Mesenteric fat pad (tissue), 1 donor: ENCODE results near the gene BACH2. TPM values are rescaled to one million over a fixed set of nuclear protein-coding genes. Genes with fewer than 3 reads are reported as not detected.
"Not testable (repeated sequence)": the region's sequence is repeated elsewhere in the genome, so short reads cannot be mapped to it uniquely, and the experiment has no call there.

ENCODE experiments used
- DNase-seq: peaks from one replicate; pipeline ENCODE4 v3.0.0-alpha.2; 2020; ENCODE audit warnings: low spot score
- total RNA-seq: library from RNA; stranded (reverse); fragmentation: NEBNext Ultra II Directional; extraction: Animal tissue kit (Norgen Biotek cat#: 25700); gene quantifications from one replicate; pipeline ENCODE4 v1.2.1, GENCODE V29; 2021
- donor health status: DM: yes; HTN: yes; CAD: no.

The BACH2 gene
- total RNA-seq, 1 donor from 2014 or later, result 2.0 TPM

GRCh38 chr6:90076511-90077415 is 219.9 kb downstream of the BACH2 start:
- DNase-seq, result no peak

DNA sequence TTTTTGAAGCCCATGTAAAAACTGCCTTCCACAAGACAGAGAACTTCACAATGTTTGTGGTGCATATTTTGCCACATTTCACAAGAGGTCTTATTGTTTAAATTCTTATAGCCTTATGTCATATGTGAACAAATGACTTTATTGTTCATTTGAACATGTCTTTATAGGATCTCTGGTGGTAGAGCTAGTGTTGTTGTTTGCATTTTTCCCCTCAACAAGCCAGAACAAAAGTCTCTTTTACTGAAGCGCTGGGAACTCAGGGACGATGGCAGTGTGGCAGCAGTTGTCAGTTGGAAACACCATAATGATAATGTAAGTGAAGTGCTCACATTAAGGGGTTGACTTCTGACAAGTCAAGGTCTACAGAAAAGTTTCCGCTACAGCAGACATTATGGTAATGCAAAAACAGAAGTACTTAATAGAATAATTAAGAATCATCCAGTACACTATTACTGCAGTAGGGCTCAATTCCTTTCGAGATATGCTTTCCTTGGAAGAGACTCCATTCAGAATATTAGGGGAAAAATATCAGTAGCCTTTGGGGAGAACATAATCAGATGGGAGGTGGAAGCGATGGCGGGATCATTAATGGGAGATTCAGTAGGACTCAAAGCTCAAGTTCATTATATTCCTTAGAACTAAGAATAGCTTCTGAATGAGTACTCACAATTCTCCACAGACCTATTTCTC is 222.3 kb downstream of the BACH2 start:
- no peak for DNase-seq

DNA sequence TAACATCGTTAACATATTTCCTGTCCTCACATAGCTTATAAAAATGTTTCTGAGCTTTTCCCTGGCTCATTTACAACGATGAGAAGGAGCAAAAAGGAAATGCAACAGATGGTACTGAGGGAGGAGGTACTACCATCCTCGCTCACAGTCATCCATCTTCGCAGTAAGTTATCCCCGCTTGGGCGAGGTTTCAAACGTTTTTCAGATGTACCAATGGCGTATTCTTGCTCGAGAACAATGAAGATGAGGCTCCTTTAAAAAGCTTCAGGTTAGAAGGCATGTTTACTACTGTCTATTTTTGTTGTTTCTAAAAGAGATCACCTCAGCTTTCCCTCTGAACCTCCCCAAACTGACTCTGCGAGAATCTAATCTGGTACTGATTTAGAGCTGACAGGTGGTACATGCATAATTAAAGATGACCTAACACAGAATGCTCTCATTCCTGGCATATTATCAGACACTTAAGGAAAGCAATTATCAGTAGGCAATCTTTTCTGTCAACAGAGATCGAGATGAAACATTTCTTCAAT is 223.6 kb downstream of the BACH2 start:
- no peak for DNase-seq

DNA sequence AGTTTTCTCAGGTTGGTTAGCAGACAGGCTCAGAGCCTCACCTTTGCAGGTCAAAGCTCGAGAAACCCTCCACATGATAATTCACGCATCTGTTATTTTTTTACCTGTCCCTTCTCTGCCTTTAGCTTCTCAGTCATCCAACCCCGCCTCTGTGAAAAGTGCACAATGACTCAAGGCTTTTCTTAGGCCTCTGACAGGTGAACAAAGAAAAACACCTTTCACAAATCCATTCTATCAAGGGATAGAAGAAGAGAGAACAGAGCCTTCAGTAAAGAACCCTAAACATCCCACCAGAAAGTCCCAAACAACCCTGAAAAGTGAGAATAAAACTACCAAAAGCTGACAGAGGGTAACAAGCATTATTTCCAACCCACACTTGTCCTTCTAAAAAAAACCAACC is 224.1 kb downstream of the BACH2 start:
- no peak for DNase-seq

DNA sequence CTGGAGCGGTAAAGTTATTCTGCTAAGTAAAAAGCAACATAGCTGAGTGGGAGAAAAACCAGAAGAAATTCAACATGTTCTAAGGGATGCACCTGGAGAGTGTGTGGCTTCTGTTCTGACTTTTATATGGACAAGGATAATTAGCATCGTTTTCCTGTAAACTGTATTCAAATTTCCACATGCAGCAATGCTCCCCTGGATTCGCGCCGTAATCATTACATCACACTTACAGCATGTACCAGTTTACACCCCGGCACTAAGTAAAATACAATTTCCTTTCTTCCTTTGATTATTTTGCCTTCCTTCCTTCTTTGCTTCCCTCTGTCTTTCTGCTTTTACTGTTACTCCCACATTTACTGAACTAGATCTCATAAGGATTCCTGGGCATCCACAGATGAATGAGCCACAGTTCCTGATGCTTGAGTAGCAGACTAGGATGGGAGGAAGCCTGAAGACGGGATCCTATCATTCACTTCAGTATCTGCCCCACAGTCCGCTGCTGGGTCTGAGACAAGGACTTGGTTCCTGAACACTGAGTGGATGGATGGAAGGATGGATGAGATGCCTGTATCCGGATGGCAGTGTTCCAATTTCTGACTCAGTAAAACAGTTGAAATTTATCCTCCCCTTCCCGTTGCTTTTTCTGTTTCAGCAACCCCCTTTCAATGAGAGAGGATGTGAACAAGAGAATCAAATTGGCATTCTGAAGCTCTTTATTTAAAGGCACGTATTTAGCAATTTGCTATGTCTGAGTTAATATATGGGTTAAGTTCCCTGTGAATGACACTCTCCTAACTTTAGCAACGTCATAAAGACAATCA is 227.7 kb downstream of the BACH2 start:
- no peak for DNase-seq

- DNase-seq, result no peak
Observed at GRCh38 chr6:90068264-90068663, 228.4 kb downstream of the BACH2 start.

GRCh38 chr6:90066697-90067096 is 229.9 kb downstream of the BACH2 start:
- DNase-seq, result no peak

DNA sequence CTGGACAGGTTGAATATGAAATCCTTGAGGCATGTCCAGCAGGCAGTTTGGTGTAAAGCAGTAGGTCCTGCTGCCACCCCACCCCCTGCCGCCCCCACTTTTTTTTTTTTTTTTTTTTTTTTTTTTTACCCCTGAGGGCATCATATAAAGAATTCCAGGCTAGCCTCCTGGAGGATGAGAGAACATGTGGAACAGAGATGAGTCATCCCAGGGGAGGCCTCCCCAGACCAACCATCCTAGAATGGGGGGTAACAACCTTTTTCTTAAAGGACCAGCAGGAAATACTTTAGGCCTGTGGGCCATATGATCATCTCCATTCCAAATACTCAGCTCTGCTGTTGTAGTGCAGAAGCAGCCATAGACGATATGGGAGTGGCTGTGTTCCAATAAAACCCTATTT is 231.5 kb downstream of the BACH2 start:
- DNase-seq, result no peak

GRCh38 chr6:90062667-90063066 is 234.0 kb downstream of the BACH2 start:
- no peak for DNase-seq

DNA sequence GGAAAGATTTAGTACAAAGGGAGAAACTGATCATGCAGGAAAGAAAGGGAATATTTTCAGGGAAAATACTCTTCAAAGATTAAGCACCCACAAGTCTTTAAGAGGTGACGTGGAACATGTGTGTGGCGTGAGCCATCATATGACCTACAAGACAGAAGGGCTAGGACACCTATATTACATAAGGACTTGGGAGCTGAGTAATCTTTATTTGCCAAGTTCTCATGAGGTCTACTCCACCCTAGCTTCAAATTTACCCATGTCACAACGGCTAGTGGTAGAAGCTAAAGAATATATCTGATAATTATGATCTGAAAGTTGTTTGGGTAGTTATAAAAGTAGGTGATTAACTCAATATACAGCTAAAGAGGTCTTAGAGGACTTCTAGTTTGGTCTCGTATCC is 234.6 kb downstream of the BACH2 start:
- DNase-seq, result no peak

- DNase-seq, result not testable (repeated sequence)
Observed at GRCh38 chr6:90059178-90059577, 237.5 kb downstream of the BACH2 start.

DNA sequence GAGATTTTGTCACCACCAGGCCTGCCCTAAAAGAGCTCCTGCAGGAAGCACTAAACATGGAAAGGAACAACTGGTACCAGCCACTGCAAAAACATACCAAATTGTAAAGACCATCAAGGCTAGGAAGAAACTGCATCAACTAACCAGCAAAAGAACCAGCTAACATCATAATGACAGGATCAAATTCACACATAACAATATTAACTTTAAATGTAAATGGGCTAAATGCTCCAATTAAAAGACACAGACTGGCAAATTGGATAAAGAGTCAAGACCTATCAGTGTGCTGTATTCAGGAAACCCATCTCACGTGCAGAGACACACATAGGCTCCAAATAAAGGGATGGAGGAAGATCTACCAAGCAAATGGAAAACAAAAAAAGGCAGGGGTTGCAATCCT is 240.7 kb downstream of the BACH2 start:
- not testable (repeated sequence) for DNase-seq

DNA sequence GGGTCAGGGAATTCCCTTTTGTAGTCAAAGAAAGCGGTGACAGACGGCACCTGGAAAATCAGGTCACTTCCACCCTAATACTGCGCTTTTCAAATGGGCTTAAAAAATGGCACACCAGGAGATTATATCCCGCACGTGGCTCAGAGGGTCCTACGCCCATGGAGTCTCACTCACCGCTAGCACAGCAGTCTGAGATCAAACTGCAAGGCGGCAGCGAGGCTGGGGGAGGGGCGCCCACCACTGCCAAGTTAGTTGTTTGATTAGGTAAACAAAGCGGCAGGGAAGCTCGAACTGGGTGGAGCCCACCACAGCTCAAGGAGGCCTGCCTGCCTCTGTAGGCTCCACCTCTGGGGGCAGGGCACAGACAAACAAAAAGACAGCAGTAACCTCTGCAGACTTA is 242.4 kb downstream of the BACH2 start:
- not testable (repeated sequence) for DNase-seq

GRCh38 chr6:90053614-90054013 is 243.0 kb downstream of the BACH2 start:
- no peak for DNase-seq

- no peak for DNase-seq
Observed at GRCh38 chr6:90049295-90049694, 247.3 kb downstream of the BACH2 start.

GRCh38 chr6:90048206-90048967 is 248.3 kb downstream of the BACH2 start:
- no peak for DNase-seq

DNA sequence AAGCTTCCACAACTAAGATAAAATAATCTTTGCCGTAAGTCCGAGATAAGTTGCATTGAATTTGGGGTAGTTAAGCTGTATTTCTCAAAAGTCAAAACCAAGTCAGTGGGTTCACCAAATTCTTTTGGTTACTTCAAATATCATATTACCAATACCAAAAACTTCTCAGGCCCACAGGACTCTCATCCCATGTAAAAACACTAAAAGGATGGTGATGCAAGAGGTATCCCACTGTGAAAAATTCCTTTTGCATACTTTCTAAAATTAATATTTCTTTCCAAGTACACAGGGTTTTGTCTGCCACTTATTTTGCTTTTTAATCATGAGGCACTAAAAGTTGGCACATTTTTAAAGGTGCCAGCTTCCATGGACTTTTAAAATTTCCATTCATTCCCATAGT is 251.1 kb downstream of the BACH2 start:
- no peak for DNase-seq

DNA sequence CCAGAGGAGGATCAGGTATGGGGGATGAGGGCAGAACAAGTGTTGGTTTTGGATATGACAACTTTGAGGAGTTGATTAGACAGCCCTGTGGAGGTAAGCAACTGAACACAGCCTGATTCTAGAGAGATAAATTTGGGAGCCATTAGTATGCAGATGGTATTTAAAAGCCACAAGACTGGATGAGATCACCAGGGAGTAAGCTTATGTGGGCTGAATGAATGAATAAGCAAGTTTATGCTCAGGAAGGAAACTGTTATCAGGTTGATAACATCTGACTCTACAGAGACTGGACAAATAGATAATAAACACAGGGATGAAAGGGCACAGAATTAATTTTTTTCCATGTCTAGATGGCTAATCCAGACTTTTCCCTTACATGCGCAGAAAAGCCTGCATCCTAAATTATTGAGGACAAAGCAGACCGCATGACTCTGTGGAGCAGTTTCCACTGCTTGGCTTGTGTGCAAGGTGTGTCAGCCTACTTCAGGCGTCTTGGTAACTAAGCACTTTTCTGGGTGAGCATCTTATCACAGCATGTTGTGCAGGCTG is 251.7 kb downstream of the BACH2 start:
- no peak for DNase-seq

GRCh38 chr6:90044182-90044832 is 252.3 kb downstream of the BACH2 start:
- DNase-seq, result no peak

- DNase-seq, result no peak
Observed at GRCh38 chr6:90040931-90041330, 255.7 kb downstream of the BACH2 start.
